SK-N-SH (cell line): Measurements from ENCODE around the gene PTPN13. TPM values are rescaled to one million over a fixed set of nuclear protein-coding genes. Genes with fewer than 3 reads are reported as not detected.

Source experiments
- CTCF ChIA-PET: fragments of 300-600, 350-600 bp; formaldehyde crosslinking; extraction: SDS; loops from one replicate; lab custom pipeline; 2021; lab: Yijun Ruan, JAX
- POLR2A ChIA-PET: fragments of 350-600 bp; sonication (Branson Sonifier 250); formaldehyde crosslinking; extraction: SDS; loops from one replicate; lab custom pipeline; 2020; ENCODE audit warnings: antibody characterized with exemption, inconsistent platforms; lab: Yijun Ruan, JAX
- DNase-seq: peaks from one replicate; pipeline ENCODE4 v3.0.0; 2012
- H2AFZ ChIP-seq: fragments of 200-600 bp; sonication (generic); 2 replicates; pipeline ENCODE4 v1.8.1; 2016; ENCODE audit warnings: antibody characterized with exemption, mild to moderate bottlenecking, low read depth
- H3F3A ChIP-seq: fragments of 200-600 bp; sonication (generic); replicated peaks from 2 replicates; pipeline ENCODE3; 2016; ENCODE audit warnings: antibody characterized with exemption, mild to moderate bottlenecking; ENCODE audit not compliant: insufficient read depth
- H3K27ac ChIP-seq, 2 experiments: fragments of 200-500 bp in 1 of 2; fragments of 200-600 bp in 1 of 2; sonication (Bioruptor generic) in 1 of 2; sonication (generic), shearing (Covaris generic) in 1 of 2; 2 replicates each; pipeline versions ENCODE4 v1.5.1 to v1.6.1; 2014 to 2016; ENCODE audit warnings: low read depth in 2 of 2, inconsistent platforms in 1 of 2, low read length in 1 of 2, mild to moderate bottlenecking in 1 of 2, mixed read lengths in 1 of 2
- H3K27me3 ChIP-seq: fragments of 200-600 bp; sonication (generic), shearing (Covaris generic); 2 replicates; pipeline ENCODE4 v1.6.1; 2016; ENCODE audit warnings: mixed run types; ENCODE audit not compliant: insufficient read depth
- H3K36me3 ChIP-seq, 2 experiments: fragments of 200-500 bp in 1 of 2; fragments of 200-600 bp in 1 of 2; sonication (Bioruptor generic) in 1 of 2; sonication (generic) in 1 of 2; replicated peaks in 1 of 2; 2 replicates each; pipeline versions ENCODE3 to v1.5.1; 2014 to 2016; ENCODE audit warnings: low read length in 1 of 2, mild to moderate bottlenecking in 1 of 2; ENCODE audit not compliant: insufficient read depth in 2 of 2, control insufficient read depth in 1 of 2
- H3K4me1 ChIP-seq, 2 experiments: fragments of 200-500 bp in 1 of 2; fragments of 200-600 bp in 1 of 2; sonication (Bioruptor generic) in 1 of 2; sonication (generic), shearing (Covaris generic) in 1 of 2; 2 replicates each; pipeline versions ENCODE4 v1.5.1 to v1.6.1; 2014 to 2016; ENCODE audit warnings: low read depth in 1 of 2, low read length in 1 of 2, mixed run types in 1 of 2; ENCODE audit not compliant: insufficient read depth in 2 of 2, control insufficient read depth in 1 of 2
- H3K4me2 ChIP-seq: fragments of 200-600 bp; sonication (generic), shearing (Covaris generic); 2 replicates; pipeline ENCODE4 v1.6.1; 2017; ENCODE audit warnings: mixed run types
- H3K4me3 ChIP-seq, 2 experiments: fragments of 200-500 bp in 1 of 2; fragments of 200-600 bp in 1 of 2; sonication (Bioruptor generic) in 1 of 2; sonication (generic), shearing (Covaris generic) in 1 of 2; 2 replicates each; pipeline versions ENCODE4 v1.5.1 to v1.8.1; 2014 to 2016; ENCODE audit warnings: low read depth in 2 of 2, inconsistent platforms in 1 of 2, low read length in 1 of 2, mild to moderate bottlenecking in 1 of 2, mixed read lengths in 1 of 2, moderate library complexity in 1 of 2
- H3K79me2 ChIP-seq: fragments of 200-600 bp; sonication (generic); 2 replicates; pipeline ENCODE4 v1.8.1; 2017; ENCODE audit warnings: mild to moderate bottlenecking; ENCODE audit not compliant: insufficient read depth
- H3K9ac ChIP-seq: fragments of 200-600 bp; sonication (generic); 2 replicates; pipeline ENCODE4 v1.6.1; 2017; ENCODE audit warnings: mixed run types
- H3K9me2 ChIP-seq: fragments of 200-600 bp; sonication (generic); 2 replicates; pipeline ENCODE4 v1.6.1; 2017; ENCODE audit warnings: mixed run types
- H3K9me3 ChIP-seq: fragments of 200-600 bp; sonication (generic); 2 replicates; pipeline ENCODE4 v1.6.1; 2017; ENCODE audit warnings: mixed run types, mild to moderate bottlenecking, moderate library complexity
- H4K20me1 ChIP-seq: fragments of 200-600 bp; sonication (generic); 2 replicates; pipeline ENCODE4 v1.6.1; 2017; ENCODE audit warnings: mild to moderate bottlenecking, mixed run types; ENCODE audit not compliant: insufficient read depth
- FOSL2 ChIP-seq: IDR thresholded peaks from 2 replicates; pipeline ENCODE4 v1.4.0; 2012; ENCODE audit warnings: low read depth, mild to moderate bottlenecking, moderate library complexity, borderline replicate concordance
- FOXJ3 ChIP-seq: sonication (generic); formaldehyde crosslinking; IDR thresholded peaks from 2 replicates; pipeline ENCODE4 v1.5.1; 2020; ENCODE audit warnings: mild to moderate bottlenecking, missing genetic modification reagents
- FOXM1 ChIP-seq: IDR thresholded peaks from 2 replicates; pipeline ENCODE4 v1.4.0; 2012; ENCODE audit warnings: low read depth, mild to moderate bottlenecking
- PBX3 ChIP-seq: IDR thresholded peaks from 2 replicates; pipeline ENCODE4; 2012
- RAD21 ChIP-seq: IDR thresholded peaks from 2 replicates; pipeline ENCODE4 v1.6.1; 2012; ENCODE audit warnings: mild to moderate bottlenecking, low read length
- RCOR1 ChIP-seq: fragments of 150-350 bp; IDR thresholded peaks from 2 replicates; pipeline ENCODE4 v1.6.1; 2017; ENCODE audit warnings: antibody characterized with exemption, low read length
- REST ChIP-seq: IDR thresholded peaks from 2 replicates; pipeline ENCODE4 v1.6.1; 2012; ENCODE audit warnings: mild to moderate bottlenecking, low read depth, low read length, moderate library complexity
- RXRA ChIP-seq: IDR thresholded peaks from 2 replicates; pipeline ENCODE4 v1.4.0; 2012; ENCODE audit warnings: low read depth, mild to moderate bottlenecking, borderline replicate concordance
- SMC3 ChIP-seq: IDR thresholded peaks from 2 replicates; pipeline ENCODE4 v1.6.1; 2012; ENCODE audit warnings: low read depth, low read length, improper control_type of control experiment
- TCF12 ChIP-seq: IDR thresholded peaks from 2 replicates; pipeline ENCODE4 v1.4.0; 2012
- YY1 ChIP-seq: IDR thresholded peaks from 2 replicates; pipeline ENCODE4 v1.4.0; 2012; ENCODE audit warnings: low read depth, mild to moderate bottlenecking
- WGBS: methylation state at CpG from one replicate; pipeline ENCODE4 v1.1.6; 2017; ENCODE audit warnings: low lambda C conversion rate; 5-methylcytosine and 5-hydroxymethylcytosine counted together
- polyA plus RNA-seq, 3 experiments: library from polyadenylated mRNA; depleted of rRNA; stranded (reverse); fragments of >200 nt; gene quantifications; 2 replicates each; pipeline ENCODE4 v1.2.3, GENCODE V29; 2012
- TF ChIP-seq, protein P1 (sequence below): IDR thresholded peaks from 2 replicates; pipeline ENCODE4 v1.4.0; 2012; ENCODE audit warnings: low read depth, borderline replicate concordance
- TF ChIP-seq, protein P2 (sequence below): fragments of 150-350 bp; IDR thresholded peaks from 2 replicates; pipeline ENCODE4 v1.6.1; 2016; ENCODE audit warnings: mild to moderate bottlenecking, low read depth, low read length

The PTPN13 gene
- polyA plus RNA-seq, 1 of the 3 experiments (the other 2 are of a cell fraction) = 5.5 TPM

GRCh38 chr4:86560447-86560846, 33.7 kb upstream of the PTPN13 start (continued):
- TF ChIP-seq, protein P1, sequence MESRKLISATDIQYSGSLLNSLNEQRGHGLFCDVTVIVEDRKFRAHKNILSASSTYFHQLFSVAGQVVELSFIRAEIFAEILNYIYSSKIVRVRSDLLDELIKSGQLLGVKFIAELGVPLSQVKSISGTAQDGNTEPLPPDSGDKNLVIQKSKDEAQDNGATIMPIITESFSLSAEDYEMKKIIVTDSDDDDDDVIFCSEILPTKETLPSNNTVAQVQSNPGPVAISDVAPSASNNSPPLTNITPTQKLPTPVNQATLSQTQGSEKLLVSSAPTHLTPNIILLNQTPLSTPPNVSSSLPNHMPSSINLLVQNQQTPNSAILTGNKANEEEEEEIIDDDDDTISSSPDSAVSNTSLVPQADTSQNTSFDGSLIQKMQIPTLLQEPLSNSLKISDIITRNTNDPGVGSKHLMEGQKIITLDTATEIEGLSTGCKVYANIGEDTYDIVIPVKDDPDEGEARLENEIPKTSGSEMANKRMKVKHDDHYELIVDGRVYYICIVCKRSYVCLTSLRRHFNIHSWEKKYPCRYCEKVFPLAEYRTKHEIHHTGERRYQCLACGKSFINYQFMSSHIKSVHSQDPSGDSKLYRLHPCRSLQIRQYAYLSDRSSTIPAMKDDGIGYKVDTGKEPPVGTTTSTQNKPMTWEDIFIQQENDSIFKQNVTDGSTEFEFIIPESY = no peak
- TF ChIP-seq FOSL2 (no peak), FOXJ3 (CRISPR knock-in tag) (no peak)

- Histone ChIP-seq H3K27me3 (no peaks in the 10 kb centered on the region), H2AFZ (no peak overlapping the region), H3K4me1 (peaks cover 3 to 8% of the 10 kb centered on the region in 2 experiments; a peak in 3 of 4 replicates), H3K4me2 (no peak overlapping the region), H3K9ac (no peak overlapping the region), H3K27ac (no peak overlapping the region), H4K20me1 (no peaks in the 10 kb centered on the region), H3K79me2 (no peaks in the 10 kb centered on the region), H3F3A (peaks cover 6% of the 10 kb centered on the region), H3K9me3 (no peaks in the 10 kb centered on the region), H3K9me2 (no peaks in the 10 kb centered on the region), H3K4me3 (no peak overlapping the region), H3K36me3 (no peaks in the 10 kb centered on the region)
- CTCF ChIA-PET = no interaction called here
- 86% methylated on average over 1 of the region's 1 CpG for WGBS
- TF ChIP-seq REST = no peak
- no peak for TF ChIP-seq YY1
- no peak for TF ChIP-seq SMC3
- TF ChIP-seq RCOR1 = no peak
- no peak for TF ChIP-seq PBX3
- TF ChIP-seq, protein P2, sequence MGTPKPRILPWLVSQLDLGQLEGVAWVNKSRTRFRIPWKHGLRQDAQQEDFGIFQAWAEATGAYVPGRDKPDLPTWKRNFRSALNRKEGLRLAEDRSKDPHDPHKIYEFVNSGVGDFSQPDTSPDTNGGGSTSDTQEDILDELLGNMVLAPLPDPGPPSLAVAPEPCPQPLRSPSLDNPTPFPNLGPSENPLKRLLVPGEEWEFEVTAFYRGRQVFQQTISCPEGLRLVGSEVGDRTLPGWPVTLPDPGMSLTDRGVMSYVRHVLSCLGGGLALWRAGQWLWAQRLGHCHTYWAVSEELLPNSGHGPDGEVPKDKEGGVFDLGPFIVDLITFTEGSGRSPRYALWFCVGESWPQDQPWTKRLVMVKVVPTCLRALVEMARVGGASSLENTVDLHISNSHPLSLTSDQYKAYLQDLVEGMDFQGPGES = no peak
- TF ChIP-seq RAD21 = no peak
- TF ChIP-seq FOXM1 = no peak
- TF ChIP-seq FOSL2 = no peak
- TF ChIP-seq RXRA = no peak
- no peak for TF ChIP-seq FOXJ3 (CRISPR knock-in tag)
- no peak for TF ChIP-seq TCF12
- POLR2A ChIA-PET = no interaction called here
- no peak for DNase-seq
Observed at GRCh38 chr4:86561256-86561655, 32.9 kb upstream of the PTPN13 start.
